HepG2 (cell line): ENCODE data around the gene LATS2. TPM values are rescaled to one million over a fixed set of nuclear protein-coding genes. Genes with fewer than 3 reads are reported as not detected.

Experiments used
- BHLHE40 ChIP-seq: IDR thresholded peaks from 2 replicates; pipeline ENCODE4 v1.6.1; 2011; ENCODE audit warnings: low read length, improper control_type of control experiment
- CENPX ChIP-seq: sonication (generic); formaldehyde crosslinking; IDR thresholded peaks from 2 replicates; pipeline ENCODE4 v1.9.0; 2021; ENCODE audit warnings: mild to moderate bottlenecking, missing genetic modification reagents, moderate library complexity
- E2F5 ChIP-seq: sonication (generic); formaldehyde crosslinking; conservative IDR thresholded peaks from 2 replicates; pipeline ENCODE4 v1.4.0; 2020; ENCODE audit warnings: missing genetic modification reagents
- HMGXB4 ChIP-seq, 2 experiments: sonication (generic) in 1 of 2; formaldehyde crosslinking in 1 of 2; IDR thresholded peaks; 2 replicates each; pipeline versions ENCODE4 v1.4.0 to v1.6.1; 2018 to 2020; ENCODE audit warnings: missing genetic modification reagents in 2 of 2, borderline replicate concordance in 1 of 2, low read depth in 1 of 2, mild to moderate bottlenecking in 1 of 2, missing biosample characterization in 1 of 2
- JUNB ChIP-seq: sonication (generic); formaldehyde crosslinking; IDR thresholded peaks from 2 replicates; pipeline ENCODE4 v1.8.0; 2022; ENCODE audit warnings: missing genetic modification reagents, mild to moderate bottlenecking, borderline replicate concordance
- KDM6A ChIP-seq: IDR thresholded peaks from 2 replicates; pipeline ENCODE4 v1.6.1; 2016; ENCODE audit warnings: low read depth
- MXD1 ChIP-seq: sonication (generic); formaldehyde crosslinking; IDR thresholded peaks from 2 replicates; pipeline ENCODE4 v1.4.0; 2020; ENCODE audit warnings: mild to moderate bottlenecking, missing genetic modification reagents
- NFE2L2 ChIP-seq: fragments of 150-350 bp; IDR thresholded peaks from 2 replicates; pipeline ENCODE4 v1.6.1; 2014; ENCODE audit warnings: low read length
- NFKBIZ ChIP-seq: IDR thresholded peaks from 2 replicates; pipeline ENCODE4 v1.6.1; 2018; ENCODE audit warnings: missing genetic modification reagents, missing compliant biosample characterization
- RBAK ChIP-seq: sonication (generic); formaldehyde crosslinking; IDR thresholded peaks from 2 replicates; pipeline ENCODE4 v1.5.1; 2020; ENCODE audit warnings: mild to moderate bottlenecking, missing genetic modification reagents
- RFX5 ChIP-seq: IDR thresholded peaks from 2 replicates; pipeline ENCODE4 v1.6.1; 2011; ENCODE audit warnings: low read depth, low read length, improper control_type of control experiment
- TARDBP ChIP-seq: sonication (generic); formaldehyde crosslinking; IDR thresholded peaks from 2 replicates; pipeline ENCODE4 v1.8.0; 2022; ENCODE audit warnings: mild to moderate bottlenecking, missing genetic modification reagents
- TEAD3 ChIP-seq: optimal IDR thresholded peaks from 2 replicates; pipeline ENCODE3; 2016; ENCODE audit warnings: borderline replicate concordance
- ZHX2 ChIP-seq, 2 experiments: sonication (generic) in 1 of 2; formaldehyde crosslinking in 1 of 2; IDR thresholded peaks; 2 replicates each; pipeline versions ENCODE4 v1.6.1 to v1.9.0; 2014 to 2022; ENCODE audit warnings: antibody characterized with exemption in 1 of 2, borderline replicate concordance in 1 of 2, inconsistent platforms in 1 of 2, low read depth in 1 of 2, missing genetic modification reagents in 1 of 2
- ZNF234 ChIP-seq: sonication (generic); formaldehyde crosslinking; conservative IDR thresholded peaks from 2 replicates; pipeline ENCODE4 v1.5.1; 2020; ENCODE audit warnings: mild to moderate bottlenecking, missing genetic modification reagents
- ZNF552 ChIP-seq: sonication (generic); formaldehyde crosslinking; IDR thresholded peaks from 2 replicates; pipeline ENCODE4 v1.9.0; 2022; ENCODE audit warnings: missing genetic modification reagents, mild to moderate bottlenecking, borderline replicate concordance
- ZNF709 ChIP-seq: sonication (generic); formaldehyde crosslinking; IDR thresholded peaks from 2 replicates; pipeline ENCODE4 v1.5.0; 2020; ENCODE audit warnings: mild to moderate bottlenecking, missing genetic modification reagents
- ZNF768 ChIP-seq: sonication (generic); formaldehyde crosslinking; IDR thresholded peaks from 2 replicates; pipeline ENCODE4 v1.4.0; 2020; ENCODE audit warnings: missing genetic modification reagents
- ZSCAN21 ChIP-seq: sonication (generic); formaldehyde crosslinking; IDR thresholded peaks from 2 replicates; pipeline ENCODE4 v1.8.0; 2022; ENCODE audit warnings: mild to moderate bottlenecking, missing genetic modification reagents, moderate library complexity, borderline replicate concordance
- ZSCAN30 ChIP-seq: sonication (generic); formaldehyde crosslinking; IDR thresholded peaks from 2 replicates; pipeline ENCODE4 v1.5.0; 2020; ENCODE audit warnings: mild to moderate bottlenecking, missing genetic modification reagents
- polyA plus RNA-seq, 8 experiments: library from polyadenylated mRNA; depleted of rRNA in 3 of 8; stranded (reverse) in 7 of 8; unstranded in 1 of 8; fragments of >200 nt; fragmentation: Illumina TruSeq in 4 of 8; extraction: Trizol in 4 of 8; gene quantifications; 2 replicates each; pipeline versions ENCODE4 v1.2.1 to v1.2.3, GENCODE V29; 2011 to 2016; ENCODE audit warnings: low read depth in 4 of 8, missing spikeins in 1 of 8, mixed read lengths in 1 of 8; ENCODE audit not compliant: insufficient read depth in 1 of 8
- total RNA-seq, 5 experiments: library from RNA; depleted of rRNA; stranded (reverse); fragments of >200 nt; fragmentation: Illumina TruSeq; extraction: Trizol; gene quantifications; 2 replicates each; pipeline ENCODE4 v1.2.3, GENCODE V29; 2016; ENCODE audit warnings: low read depth in 1 of 5

Gene LATS2
- total and polyA plus RNA-seq, 2 of the 13 experiments (the other 11 are each of a cell fraction or from before 2014, with no cell fraction given), result 7.3 to 8.5 TPM

DNA sequence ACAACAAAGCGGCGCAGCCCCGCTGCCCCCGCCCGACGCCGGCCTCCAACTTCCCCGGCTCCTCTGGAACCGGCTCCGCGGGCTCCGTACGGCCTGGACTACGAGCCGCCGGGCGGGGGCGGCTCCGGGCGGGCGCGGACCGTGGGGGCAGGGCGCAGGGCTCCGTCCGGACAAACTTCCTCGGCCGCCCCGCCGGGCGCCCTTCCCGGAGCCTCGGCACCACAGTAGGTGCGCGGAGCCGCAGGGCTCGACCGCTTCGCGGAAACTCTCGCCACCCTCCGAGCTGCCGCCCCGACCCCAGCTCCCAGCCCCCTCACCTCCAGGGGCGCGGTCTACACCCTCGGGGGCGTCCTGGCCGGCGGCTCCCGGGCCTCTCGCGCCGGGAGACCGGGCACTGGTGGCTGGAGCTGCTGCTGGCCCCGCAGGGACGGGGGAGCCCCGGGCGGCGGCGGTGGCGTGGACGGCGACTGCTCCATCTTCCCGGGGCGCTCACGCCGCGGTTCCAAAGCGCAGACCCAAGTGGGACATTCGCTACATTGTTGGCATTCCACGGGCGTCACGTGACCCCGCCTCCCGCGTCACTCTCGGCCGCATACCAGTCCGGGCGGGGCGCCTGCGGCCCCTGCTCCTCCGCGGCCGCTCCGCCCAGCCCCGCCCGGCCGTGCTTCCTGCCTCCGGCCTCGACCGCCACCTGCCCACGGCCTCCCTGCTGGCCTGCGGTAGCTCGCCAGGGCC is at the start of gene LATS2 (continued):
- TF ChIP-seq CENPX (CRISPR knock-in tag) (no peak), ZHX2 (IDR thresholded peaks at IDR 0.05; ENCODE audit: low read depth) (no peak), ZHX2 (CRISPR knock-in tag; IDR thresholded peaks at IDR 0.05; ENCODE audit: borderline replicate concordance) (0 out of 2 replicates have a peak, but pooled peaks have one; percentile 48), ZNF768 (CRISPR knock-in tag) (peak; percentile 10; the same call in 1 of the 2 replicates), NFKBIZ (CRISPR knock-in tag) (no peak), RFX5 (peak; percentile 15; the same call in 1 of the 2 replicates), ZNF709 (CRISPR knock-in tag) (peak; percentile 63; the same call in 1 of the 2 replicates), ZNF552 (no peak), MXD1 (CRISPR knock-in tag) (no peak; the same call in 1 of the 2 replicates), ZSCAN30 (CRISPR knock-in tag) (0 out of 2 replicates have a peak, but pooled peaks have one; percentile 52), ZSCAN21 (CRISPR knock-in tag) (peak; percentile 83), KDM6A (peak; percentile 42; the same call in 1 of the 2 replicates), ZNF234 (peak; percentile 74; the same call in 1 of the 2 replicates), HMGXB4 (CRISPR knock-in tag; IDR thresholded peaks at IDR 0.05; ENCODE audit: borderline replicate concordance in 1 of 2, low read depth in 1 of 2) (peak; percentile 46 to 83), TARDBP (peak; percentile 74; the same call in 1 of the 2 replicates), E2F5 (CRISPR knock-in tag) (peak; percentile 45; the same call in 1 of the 2 replicates), TEAD3 (CRISPR knock-in tag) (peak; percentile 99), NFE2L2 (no peak), BHLHE40 (peak; percentile 94), RBAK (no peak), JUNB (CRISPR knock-in tag) (peak; percentile 46; the same call in 1 of the 2 replicates)
